GM21825 (cell line): ENCODE data around the gene TMIGD3.

Experiments
- ATAC-seq: cut with Tn5 transposase; IDR thresholded peaks from one replicate; pipeline ENCODE4 v1.9.1; 2021; ENCODE audit warnings: mild to moderate bottlenecking, moderate library complexity; ENCODE audit not compliant: unreplicated experiment

TMIGD3 gene

DNA sequence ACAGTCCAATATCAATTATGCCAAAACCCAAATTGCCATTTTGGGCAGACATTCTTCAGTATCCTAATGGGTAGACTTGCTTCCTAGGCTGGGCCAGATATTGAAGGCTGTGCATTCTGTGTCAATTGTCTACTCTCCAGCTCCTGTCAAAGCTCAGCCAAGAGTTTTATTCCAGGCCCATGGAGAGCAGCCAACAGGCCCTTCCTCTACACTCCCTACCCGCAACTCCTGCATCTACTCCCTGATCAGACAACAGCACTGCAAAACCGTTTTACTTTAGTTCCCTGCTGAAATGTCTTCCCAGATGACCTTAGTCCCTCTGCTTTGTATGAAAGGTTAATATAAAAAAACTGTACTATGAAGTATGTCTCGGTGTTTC, 6.6 kb upstream of the TMIGD3 start:
- no peak for ATAC-seq

DNA sequence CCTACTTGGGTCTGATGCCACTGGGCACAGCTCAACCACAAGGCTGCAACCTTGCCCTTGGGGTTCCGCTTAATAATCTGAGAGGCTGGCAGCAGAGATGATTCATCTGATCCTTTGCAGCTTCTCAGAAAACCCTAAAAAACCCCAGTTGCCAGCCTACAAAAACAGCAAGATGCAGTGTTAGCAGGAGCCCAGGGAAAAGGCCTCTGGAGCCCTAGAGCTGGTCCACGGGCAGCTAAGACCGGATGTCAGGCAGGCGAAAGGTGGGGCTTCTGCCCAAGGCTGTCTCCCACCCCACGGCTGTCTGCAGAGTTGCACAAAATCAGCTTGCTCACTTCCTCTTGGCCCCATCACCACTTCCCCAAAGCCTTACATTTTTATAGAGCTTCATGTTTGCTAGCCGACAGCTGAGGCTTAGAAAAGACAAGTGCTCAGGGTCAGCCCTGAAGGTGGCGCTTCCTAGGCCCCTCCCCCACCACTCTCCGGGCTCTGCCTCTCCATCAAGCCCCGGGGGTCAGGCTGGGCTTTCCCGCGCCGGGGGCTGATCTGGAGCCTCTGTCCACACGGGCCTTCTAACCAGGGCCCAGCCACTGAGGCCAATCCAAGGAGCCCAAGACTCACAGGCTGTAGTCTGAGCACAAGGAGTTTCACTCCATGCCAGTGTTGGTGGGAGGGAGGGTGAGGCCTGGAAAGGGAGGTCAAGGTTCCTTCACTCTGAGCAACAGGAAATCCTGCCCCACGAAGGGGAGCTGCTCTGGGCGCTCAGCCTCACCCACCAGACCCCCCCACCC, 4.2 kb upstream of the TMIGD3 start:
- peak; percentile 48 for ATAC-seq

DNA sequence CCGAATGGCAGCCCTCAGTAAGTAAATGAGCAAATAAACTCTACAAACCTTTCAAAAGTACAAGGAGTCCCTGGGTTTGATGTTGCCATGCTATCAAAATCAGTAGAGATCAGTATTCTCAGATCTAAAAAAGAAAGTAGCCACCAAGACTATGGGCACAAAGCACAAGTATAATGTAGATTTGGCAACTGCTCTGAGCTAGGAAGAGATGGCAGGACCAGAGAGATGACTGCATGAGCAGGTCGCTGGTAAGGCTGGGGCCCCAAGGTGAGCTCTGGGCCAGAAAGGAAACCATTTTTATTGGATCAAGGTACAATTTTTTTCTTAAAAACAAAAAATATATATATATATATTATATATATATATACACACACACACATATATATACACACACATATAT, 3.1 kb upstream of the TMIGD3 start:
- no peak for ATAC-seq

DNA sequence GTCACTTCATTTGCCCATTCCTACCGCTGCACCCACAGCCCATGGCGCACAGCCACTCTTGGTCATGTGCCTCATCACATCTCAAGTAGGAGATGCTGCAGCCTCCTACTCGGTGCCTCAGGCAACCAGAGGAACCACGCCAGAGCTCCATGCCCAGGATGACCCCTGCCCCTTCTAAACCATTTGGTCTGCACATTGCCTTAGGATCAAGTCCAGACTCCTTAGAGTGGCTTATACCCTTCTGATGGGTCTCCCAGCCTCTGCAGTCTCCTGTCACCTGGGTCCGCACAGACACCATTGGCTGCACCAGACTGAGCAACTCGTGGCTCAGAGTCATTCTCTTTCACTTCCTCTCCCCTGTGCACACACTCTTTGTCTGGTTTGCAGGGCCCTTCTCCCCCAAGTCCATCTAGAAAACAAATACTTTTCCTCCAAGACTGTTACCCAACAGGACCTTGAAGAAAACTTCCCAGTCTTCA, 2.2 kb upstream of the TMIGD3 start:
- ATAC-seq: peak; percentile 65

DNA sequence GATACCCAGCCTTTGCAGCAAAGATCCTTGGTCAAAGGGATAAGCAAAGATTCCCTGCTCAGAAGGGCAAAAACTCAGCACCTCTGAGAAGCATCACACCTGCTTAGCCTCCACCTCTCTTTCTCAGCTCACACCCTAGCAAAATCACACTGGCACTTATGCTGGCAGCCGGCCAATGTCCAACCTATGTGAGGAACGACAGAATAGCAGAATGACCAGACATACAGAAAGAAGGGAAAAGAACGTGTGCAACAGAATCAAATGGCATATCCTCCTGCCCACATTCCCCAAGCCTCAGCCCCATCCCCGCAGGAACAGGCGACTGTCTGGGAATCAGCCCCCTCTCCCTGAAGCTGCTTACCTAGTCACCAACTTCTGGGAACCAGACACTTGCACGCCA, 664 bp upstream of the TMIGD3 start:
- ATAC-seq: no peak

DNA sequence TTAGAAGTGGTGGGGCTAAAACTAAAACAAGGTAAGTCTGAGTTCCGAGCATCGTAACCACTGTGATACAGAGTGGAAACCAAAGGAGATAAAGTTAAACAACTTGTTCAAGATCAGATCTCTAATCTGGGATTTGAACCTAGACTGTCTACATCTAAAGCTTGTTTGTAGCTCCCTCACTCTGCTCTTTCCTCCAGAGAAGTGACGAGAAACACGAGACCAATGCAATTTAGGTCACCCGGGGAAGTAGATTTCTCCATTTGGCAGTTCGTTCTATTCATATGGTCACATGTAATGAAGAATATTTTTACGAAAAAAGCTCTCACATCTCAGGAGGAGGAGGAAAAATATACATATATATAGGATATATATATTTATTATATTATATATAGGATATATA, 1.8 kb downstream of the TMIGD3 start:
- ATAC-seq: no peak

DNA sequence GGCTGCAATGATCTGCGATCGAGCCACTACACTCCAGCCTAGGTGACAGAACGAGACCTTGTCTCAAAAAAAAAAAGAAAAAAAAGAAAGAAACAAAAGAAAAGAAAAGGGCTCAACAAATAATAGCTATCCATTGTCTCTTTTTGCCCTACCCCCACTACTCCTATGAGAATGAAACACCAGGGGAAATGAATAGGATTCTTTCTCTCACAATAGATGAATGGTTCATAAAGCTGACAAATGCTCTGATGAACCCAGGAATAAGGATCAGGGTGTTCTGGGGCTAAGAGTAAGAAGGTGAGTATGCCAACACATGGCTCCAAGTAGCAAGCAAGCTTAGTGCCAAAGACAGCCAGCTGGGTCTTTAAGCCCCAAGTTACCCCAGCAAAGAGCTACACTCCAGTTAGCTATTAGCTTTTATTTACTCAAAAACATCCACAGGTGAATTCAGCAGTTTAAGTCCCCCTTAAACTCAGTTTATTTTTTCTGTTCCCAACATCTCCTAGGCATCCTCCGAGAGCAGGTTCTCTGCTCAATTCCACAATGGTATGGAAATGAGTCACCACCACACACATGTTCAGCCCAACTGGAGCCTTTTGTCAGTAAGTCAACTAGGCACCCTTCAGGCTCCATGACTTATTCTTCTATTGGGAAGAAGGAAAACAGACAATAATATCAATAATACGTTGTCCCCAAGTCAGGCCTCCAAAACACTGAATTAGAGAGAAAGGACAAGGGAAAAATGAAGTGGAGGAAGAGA, 4.2 kb downstream of the TMIGD3 start:
- no peak for ATAC-seq

DNA sequence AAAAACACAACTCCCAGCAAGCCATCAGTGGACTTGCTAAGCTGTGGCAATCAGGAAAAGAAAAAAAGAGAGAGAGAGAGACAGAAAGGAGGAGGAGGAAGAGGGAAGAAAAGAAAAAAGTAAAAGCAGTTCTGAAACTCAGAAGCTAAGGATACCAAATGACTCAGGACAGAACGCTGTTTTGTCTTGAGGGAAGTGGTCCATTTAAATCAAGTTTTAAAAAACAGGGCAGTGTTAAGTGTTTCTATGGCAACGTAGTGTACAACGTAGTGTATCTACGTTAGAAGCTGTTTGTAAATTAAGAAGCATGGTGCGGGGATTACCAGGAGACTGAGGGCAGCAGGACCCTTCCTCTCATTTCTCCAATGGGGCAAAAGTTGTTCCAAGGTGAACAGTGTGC, 5.8 kb downstream of the TMIGD3 start:
- no peak for ATAC-seq

DNA sequence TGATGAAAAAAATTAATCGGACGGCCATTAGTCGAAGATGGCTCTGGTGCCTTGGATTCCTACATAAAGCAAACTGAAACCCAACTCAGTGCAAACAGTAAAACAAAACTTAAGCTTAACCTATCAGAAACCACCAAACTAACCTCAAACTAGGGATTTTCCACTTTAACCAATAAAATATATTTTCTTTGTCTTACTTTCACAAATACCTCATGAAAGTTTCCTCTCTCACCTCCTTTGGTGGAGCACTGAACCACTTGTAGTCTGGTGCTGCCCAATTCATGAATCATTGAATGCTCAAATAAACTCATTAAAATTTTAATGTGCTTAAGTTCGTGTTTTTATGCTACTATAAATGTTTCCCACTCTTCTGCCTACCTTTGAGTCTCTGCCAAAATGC, 7.0 kb downstream of the TMIGD3 start:
- no peak for ATAC-seq

DNA sequence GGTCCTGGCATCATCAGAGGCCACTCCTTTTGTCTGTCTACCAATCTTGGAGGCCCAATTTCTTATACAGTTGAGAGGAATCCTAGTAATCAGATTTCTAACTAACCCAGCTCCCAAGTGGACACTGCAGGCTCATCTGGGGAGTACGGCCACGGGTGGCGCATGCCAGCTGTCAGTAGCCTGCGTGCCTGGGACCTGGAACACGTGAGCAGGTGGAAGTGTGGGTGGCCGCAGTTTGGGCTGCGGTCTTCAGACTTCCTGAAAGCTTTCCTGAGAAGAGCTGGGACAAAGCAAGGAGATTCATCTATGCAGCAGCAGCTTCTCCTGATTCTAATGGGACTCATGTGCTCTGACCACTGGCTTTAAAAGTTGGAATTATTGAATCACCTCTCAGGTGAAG, 12.4 kb downstream of the TMIGD3 start:
- no peak for ATAC-seq

DNA sequence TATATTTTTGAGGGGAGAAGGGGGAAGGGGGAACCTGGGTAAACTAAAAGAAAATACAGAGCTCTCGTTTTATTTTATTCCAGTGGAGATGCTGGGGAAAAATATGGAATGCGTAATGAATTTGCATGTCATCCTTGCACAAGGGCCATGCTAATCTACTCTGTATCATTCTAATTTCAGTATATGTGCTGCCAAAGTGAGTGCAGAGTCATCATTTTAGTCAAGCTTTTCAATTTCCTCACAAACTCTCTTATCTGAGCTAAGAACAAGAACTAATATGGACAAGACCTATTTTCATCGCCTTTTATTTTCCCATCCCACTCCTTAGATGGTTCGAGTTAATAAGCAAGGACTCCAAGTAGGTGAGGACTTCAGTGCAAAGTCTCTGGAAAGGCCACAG, 13.2 kb downstream of the TMIGD3 start:
- no peak for ATAC-seq

DNA sequence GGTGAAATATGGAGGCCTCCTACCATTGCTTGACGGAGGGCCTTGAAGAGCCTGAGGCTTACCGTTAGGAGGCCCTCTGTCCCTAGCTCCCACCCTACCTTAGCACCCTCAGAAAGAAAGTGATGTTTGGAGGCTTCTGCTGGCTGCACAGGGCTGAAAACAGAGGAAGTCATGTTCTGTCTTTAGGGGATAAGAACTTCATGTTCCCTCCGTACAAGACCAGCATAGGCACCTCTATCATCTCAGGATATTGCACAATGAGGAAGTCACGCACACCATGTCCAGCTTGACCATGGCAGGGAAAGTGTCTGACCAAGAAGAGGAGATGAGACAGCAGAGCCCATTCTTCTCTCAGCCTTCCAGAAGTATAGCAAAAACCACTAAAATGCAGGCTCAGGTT, 13.8 kb downstream of the TMIGD3 start:
- no peak for ATAC-seq

DNA sequence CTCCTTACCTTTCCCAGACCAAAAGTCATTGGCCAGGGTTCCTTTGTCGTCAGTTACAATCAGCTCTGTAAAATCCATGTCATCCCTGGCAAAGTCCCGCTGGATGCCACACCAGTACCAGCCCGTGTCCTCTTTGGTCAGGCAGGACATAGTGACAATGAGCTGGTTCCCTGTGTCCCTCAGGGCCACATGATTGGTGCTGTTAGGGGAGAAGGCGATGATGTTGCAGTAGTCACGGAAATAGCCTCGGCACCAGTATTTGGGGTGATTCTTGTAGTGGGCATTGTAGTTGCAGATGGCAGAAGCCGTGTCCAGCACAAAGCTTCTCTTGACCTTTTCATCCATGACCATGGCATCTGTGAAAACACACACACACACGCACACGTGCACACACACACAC, 14.8 kb downstream of the TMIGD3 start:
- no peak for ATAC-seq

DNA sequence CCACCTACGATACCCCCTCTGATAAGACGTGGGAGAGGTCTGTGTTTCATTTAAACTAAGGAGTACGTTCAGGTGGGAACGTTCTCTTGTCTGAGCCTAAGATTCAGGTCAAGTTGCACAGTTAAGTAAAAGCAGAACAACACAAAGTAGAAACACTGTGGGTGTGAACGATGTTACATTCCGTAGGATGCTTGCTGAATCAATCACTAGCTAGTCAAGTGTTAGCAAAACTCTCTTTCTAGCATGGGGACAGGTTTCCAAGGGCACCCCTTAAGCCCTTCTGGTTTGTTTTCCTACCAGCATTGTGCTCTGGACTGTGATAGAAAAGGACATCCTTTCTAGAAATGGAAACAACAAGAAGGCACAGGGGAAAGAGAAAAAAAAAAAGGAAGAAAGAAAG, 16.3 kb downstream of the TMIGD3 start:
- no peak for ATAC-seq

DNA sequence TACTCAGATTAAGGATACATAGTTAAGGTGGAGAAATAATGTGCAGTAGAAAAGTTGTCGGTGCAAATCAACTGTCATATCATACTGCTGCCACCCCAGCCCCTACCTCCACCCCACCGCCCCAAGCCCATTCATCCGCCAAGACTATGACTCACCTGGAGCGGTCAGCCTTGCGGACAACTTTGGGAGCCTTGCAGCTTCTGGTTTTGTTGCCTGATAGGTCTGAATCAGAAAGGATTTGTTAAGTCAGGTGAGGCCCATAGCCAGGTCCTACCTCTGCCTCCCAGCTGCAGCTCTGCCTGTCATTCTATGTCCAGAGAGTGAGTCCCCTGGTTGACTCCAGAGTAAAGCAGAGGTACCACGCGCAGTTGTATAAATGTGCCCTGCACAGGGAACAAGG, 17.0 kb downstream of the TMIGD3 start:
- no peak for ATAC-seq

DNA sequence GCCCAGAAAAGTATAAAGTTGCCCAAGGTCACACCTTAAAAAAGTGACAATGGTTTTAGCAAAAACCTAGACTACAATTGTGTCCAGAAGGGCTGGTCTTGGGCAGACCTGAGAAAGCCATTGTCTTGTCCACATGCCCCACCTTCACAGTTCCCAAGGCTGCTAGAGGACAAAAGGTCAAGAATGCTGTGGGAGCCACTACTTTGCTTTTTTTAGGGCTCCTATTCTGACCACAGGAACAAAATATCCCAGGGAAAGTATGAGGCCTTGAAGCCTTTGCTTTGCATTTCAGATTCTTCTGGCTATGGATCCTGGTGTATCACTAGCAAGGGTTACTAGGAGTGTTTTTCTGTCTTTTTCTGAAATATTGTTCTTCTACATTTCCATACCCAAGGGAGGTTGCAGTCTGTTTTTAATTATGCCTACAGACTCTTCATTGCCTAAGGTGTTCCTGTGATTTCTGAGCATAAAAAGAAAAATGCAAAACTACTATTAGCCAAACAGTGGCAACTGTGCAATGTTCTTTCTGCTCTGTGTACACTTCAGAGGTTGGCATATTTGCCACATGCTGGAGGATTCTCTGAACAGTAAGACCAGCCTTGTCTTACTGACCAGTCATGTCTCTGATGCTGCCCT, 18.9 kb downstream of the TMIGD3 start:
- ATAC-seq: no peak

DNA sequence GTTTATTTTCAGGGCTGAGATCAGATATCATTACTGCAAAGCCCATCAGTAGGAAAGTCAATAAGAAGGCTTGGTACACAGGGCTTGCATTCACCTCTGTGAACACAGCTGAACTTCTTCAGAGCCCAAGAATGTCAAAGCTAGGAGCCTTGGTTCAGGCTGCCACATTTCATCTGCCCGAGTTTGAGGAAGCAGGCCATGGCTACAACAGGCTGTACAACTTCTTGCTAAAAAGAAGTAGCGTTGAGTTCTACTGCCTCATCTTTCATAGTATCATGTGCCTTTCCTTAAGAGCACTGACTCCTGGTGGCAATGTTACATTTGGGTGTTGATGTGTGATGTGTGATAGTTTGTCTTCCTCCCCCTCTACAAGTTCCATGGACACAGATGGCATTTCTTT, 19.6 kb downstream of the TMIGD3 start:
- ATAC-seq: no peak

DNA sequence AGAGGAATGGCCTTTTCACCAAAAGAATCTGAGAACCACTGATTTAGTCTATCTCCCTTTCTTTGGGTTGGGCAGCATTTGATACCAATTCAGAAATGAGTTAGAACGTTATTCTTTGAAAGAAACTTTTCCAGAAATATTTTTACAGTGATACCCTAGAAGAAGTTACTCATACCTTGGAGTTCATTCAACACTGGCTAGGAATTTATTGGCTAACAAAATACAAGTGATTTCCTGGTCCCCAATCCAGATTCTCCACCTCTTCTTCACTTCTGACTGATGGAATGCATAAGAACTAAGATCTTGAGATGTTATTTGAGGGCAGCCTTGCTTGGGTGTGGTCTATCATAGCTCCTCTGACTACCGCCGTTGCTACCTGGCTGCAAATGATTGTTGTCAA, 20.3 kb downstream of the TMIGD3 start:
- ATAC-seq: no peak

DNA sequence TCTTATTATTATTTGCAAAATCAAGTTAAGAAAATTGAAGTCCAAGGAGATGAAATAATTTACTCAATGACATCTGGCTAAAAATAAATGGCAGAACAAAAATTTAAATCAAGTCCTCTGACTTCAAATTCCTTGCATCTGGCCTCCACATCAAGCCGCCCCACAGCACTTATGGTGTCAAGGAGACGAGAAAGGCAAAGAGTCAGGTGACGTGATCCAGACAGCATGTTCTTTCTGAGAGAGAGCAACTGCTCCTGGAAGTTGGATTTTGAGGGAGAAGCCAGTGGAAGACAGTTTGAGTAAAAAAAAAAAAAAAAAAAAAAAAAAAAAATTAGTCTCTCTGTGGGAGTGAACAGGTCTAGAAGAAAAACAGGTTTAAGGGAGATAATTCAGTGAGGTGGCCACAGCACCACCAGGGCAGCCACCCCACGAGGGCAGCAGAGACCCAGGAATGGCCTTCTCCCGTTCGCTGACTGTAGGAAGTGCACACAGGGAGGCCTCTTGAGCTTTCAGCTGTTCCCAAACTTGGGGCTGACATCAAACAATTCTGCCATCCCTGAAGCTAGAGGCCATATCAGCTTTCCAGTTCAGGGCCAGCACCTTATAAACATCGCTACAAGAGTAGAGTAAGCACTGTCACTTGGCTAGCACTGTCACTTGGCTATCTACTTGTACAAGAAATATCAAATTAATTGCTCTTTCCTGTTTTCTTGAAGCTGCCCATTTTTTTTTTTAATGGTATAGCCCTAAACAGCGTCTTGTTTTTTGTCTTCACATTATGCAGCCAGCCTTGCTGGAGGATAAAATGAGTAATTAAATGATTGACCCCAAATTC, 21.8 kb downstream of the TMIGD3 start:
- ATAC-seq: peak; percentile 52

DNA sequence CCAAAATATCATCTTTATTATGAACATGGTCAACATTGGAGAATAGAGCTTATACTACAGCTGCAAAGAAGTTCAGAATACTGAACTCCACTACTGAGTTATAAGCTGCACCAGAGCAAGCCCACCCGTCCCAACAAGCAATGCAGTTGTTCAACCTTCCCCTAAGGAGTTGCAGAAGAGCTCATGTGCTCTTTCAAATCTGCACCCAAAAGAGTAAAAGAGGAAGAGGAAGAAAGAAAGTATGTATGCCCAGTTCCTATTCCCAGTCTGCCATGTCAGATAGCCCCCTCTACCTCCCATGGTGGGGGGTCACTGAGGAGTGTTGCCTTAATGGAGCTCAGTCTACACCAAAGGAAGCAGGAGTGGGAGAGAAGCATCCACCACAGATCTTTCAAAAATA, 22.8 kb downstream of the TMIGD3 start:
- no peak for ATAC-seq

DNA sequence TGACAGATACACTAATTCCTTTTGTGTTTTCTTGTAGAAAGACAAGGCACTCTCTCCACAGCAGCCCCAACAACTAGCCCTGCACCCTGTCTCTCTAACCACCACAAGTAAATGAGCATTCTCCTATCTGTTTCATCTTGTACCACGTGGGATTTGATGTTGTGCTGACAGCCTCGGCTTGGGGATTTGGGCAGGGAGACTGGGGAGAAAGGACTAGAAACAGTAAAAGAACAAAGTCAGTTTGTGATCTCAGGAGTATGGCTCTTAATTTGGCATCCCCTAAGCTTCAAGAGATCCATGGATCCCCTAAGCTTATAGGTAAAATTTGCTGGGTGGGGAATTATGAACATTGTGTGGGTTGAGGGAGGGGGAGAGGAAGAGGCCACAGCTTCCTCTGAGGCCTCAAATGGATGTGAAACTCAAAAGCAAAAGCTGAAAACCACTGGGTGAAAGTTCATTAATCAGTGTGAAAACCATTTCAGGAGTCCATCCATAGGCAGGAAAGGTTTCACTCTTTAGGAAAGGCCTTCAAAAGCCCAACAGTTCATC, 26.6 kb downstream of the TMIGD3 start:
- peak; percentile 57 for ATAC-seq
